ENCODE data around the gene MAL. TPM values are rescaled to one million over a fixed set of nuclear protein-coding genes. Genes with fewer than 3 reads are reported as not detected.

MAL gene
- total and polyA plus RNA-seq, 2 experiments from 2014 or later, result 0.24 to 0.31 TPM

DNA sequence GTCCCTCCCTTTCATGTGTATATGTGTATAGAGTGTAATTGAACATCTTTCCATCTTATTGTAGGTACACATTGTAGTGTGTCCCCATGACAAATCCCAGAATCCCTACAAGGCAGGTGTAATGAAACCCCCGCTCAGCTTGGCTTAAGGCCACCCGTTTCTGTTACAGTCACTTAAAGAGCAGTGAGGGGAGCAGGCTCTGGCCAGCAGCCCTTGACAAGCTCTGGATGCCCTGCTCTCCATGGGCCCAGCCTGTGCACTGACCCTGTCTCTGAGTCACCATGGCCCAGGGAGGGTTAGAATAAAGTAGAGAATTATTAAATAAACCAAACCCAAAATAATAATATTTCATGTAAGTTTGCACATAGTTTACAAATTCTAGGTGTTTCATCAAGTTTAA is 17.2 kb upstream of the MAL start:
- peaks cover 9% of the 10 kb centered on the region for H3K27me3 Mint-ChIP-seq (ENCODE audit: insufficient read depth, low read depth, poor library complexity)
- no peaks in the 10 kb centered on the region for H3K9me3 Mint-ChIP-seq
- no peaks in the 10 kb centered on the region for H3K79me2 ChIP-seq (replicated peaks; ENCODE audit: insufficient read depth)
- H3K9me2 ChIP-seq (ENCODE audit: insufficient read depth), result no peaks in the 10 kb centered on the region
- H3K4me3 ChIP-seq, result no peak overlapping the region
- H3K27me3 ChIP-seq (ENCODE audit: insufficient read depth), result no peaks in the 10 kb centered on the region
- DNase-seq (ENCODE audit: low spot score) (no peak), ATAC-seq (no peak)
- no peak overlapping the region for H3K4me3 Mint-ChIP-seq
- no peaks in the 10 kb centered on the region for H3K4me1 ChIP-seq (ENCODE audit: insufficient read depth)
- H3K36me3 Mint-ChIP-seq (ENCODE audit: low read depth), result no peaks in the 10 kb centered on the region
- no peak for TF ChIP-seq CREB1 (CRISPR knock-in tag; IDR thresholded peaks at IDR 0.05; ENCODE audit: low read depth)
- no peak for TF ChIP-seq ZNF331 (CRISPR knock-in tag; IDR thresholded peaks at IDR 0.05; ENCODE audit: low read depth)
- TF ChIP-seq ZNF114 (CRISPR knock-in tag; IDR thresholded peaks at IDR 0.05), result no peak
- no peak for TF ChIP-seq JUNB (IDR thresholded peaks at IDR 0.05; ENCODE audit: unreplicated experiment)
- TF ChIP-seq EZH2 (IDR thresholded peaks at IDR 0.05; ENCODE audit: low read depth, unreplicated experiment), result no peak
- TF ChIP-seq, protein P1, sequence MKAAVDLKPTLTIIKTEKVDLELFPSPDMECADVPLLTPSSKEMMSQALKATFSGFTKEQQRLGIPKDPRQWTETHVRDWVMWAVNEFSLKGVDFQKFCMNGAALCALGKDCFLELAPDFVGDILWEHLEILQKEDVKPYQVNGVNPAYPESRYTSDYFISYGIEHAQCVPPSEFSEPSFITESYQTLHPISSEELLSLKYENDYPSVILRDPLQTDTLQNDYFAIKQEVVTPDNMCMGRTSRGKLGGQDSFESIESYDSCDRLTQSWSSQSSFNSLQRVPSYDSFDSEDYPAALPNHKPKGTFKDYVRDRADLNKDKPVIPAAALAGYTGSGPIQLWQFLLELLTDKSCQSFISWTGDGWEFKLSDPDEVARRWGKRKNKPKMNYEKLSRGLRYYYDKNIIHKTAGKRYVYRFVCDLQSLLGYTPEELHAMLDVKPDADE (IDR thresholded peaks at IDR 0.05), result no peak
- no peak for TF ChIP-seq POLR2AphosphoS5 (IDR thresholded peaks at IDR 0.05; ENCODE audit: low read depth)
- TF ChIP-seq, protein P2, sequence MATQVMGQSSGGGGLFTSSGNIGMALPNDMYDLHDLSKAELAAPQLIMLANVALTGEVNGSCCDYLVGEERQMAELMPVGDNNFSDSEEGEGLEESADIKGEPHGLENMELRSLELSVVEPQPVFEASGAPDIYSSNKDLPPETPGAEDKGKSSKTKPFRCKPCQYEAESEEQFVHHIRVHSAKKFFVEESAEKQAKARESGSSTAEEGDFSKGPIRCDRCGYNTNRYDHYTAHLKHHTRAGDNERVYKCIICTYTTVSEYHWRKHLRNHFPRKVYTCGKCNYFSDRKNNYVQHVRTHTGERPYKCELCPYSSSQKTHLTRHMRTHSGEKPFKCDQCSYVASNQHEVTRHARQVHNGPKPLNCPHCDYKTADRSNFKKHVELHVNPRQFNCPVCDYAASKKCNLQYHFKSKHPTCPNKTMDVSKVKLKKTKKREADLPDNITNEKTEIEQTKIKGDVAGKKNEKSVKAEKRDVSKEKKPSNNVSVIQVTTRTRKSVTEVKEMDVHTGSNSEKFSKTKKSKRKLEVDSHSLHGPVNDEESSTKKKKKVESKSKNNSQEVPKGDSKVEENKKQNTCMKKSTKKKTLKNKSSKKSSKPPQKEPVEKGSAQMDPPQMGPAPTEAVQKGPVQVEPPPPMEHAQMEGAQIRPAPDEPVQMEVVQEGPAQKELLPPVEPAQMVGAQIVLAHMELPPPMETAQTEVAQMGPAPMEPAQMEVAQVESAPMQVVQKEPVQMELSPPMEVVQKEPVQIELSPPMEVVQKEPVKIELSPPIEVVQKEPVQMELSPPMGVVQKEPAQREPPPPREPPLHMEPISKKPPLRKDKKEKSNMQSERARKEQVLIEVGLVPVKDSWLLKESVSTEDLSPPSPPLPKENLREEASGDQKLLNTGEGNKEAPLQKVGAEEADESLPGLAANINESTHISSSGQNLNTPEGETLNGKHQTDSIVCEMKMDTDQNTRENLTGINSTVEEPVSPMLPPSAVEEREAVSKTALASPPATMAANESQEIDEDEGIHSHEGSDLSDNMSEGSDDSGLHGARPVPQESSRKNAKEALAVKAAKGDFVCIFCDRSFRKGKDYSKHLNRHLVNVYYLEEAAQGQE (IDR thresholded peaks at IDR 0.05; ENCODE audit: unreplicated experiment), result no peak
- no peaks in the 10 kb centered on the region for H4K20me1 ChIP-seq (replicated peaks; ENCODE audit: insufficient read depth)
- peaks cover 37% of the 10 kb centered on the region for H3K4me1 Mint-ChIP-seq
- H3K4me2 ChIP-seq, result no peak overlapping the region
- no peaks in the 10 kb centered on the region for H3F3A ChIP-seq (replicated peaks; ENCODE audit: low read depth)
- H3K27ac ChIP-seq (ENCODE audit: low read depth), result no peak overlapping the region
- H2AFZ ChIP-seq, result no peak overlapping the region
- no peak overlapping the region for H3K27ac Mint-ChIP-seq
- H3K36me3 ChIP-seq (ENCODE audit: insufficient read depth), result no peaks in the 10 kb centered on the region

DNA sequence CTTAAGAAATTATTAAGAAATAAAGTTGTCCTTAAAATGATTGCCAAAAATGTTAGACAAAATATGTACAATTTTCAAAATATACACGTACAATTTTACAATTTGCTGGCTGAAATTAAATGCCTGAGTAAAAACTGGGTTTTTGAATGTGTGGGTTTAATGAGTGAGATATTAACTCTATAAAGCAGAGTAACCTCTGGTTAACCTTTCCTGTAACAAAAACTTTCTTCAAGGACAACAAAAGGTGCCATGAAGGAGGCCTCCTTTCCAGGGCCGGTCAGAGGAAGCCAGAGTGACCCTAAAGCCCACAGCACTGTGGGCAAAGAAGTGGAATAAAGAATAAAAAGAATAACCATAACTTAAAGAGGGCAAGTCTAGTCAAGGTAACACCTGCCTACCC is 16.5 kb upstream of the MAL start:
- no peak for ATAC-seq
- H3K36me3 ChIP-seq (ENCODE audit: insufficient read depth), result no peaks in the 10 kb centered on the region
- no peak overlapping the region for H3K27ac ChIP-seq (ENCODE audit: low read depth)
- Mint-ChIP-seq H3K27ac (no peak overlapping the region), H3K9me3 (no peaks in the 10 kb centered on the region), H3K36me3 (ENCODE audit: low read depth) (no peaks in the 10 kb centered on the region), H3K4me1 (peaks cover 37% of the 10 kb centered on the region), H3K4me3 (no peak overlapping the region), H3K27me3 (ENCODE audit: insufficient read depth, low read depth, poor library complexity) (peaks cover 9% of the 10 kb centered on the region)
- H2AFZ ChIP-seq, result peak overlapping the region; percentile 89; the same call in 1 of the 2 replicates
- no peak overlapping the region for H3K4me3 ChIP-seq
- H3K27me3 ChIP-seq (ENCODE audit: insufficient read depth), result no peaks in the 10 kb centered on the region
- no peaks in the 10 kb centered on the region for H4K20me1 ChIP-seq (replicated peaks; ENCODE audit: insufficient read depth)
- H3F3A ChIP-seq (replicated peaks; ENCODE audit: low read depth), result no peaks in the 10 kb centered on the region
- no peak overlapping the region for H3K4me2 ChIP-seq
- no peak for DNase-seq (ENCODE audit: low spot score)
- H3K4me1 ChIP-seq (ENCODE audit: insufficient read depth), result no peaks in the 10 kb centered on the region
- no peaks in the 10 kb centered on the region for H3K79me2 ChIP-seq (replicated peaks; ENCODE audit: insufficient read depth)
- no peaks in the 10 kb centered on the region for H3K9me2 ChIP-seq (ENCODE audit: insufficient read depth)
- TF ChIP-seq CREB1 (CRISPR knock-in tag; IDR thresholded peaks at IDR 0.05; ENCODE audit: low read depth) (no peak), POLR2AphosphoS5 (IDR thresholded peaks at IDR 0.05; ENCODE audit: low read depth) (no peak), NANOG (IDR thresholded peaks at IDR 0.05; ENCODE audit: borderline replicate concordance) (no peak), STAT1 (IDR thresholded peaks at IDR 0.05; ENCODE audit: unreplicated experiment) (no peak), ZNF114 (CRISPR knock-in tag; IDR thresholded peaks at IDR 0.05) (no peak), JUNB (IDR thresholded peaks at IDR 0.05; ENCODE audit: unreplicated experiment) (no peak)
- TF ChIP-seq, protein P1 (IDR thresholded peaks at IDR 0.05), result no peak
- TF ChIP-seq, protein P3, sequence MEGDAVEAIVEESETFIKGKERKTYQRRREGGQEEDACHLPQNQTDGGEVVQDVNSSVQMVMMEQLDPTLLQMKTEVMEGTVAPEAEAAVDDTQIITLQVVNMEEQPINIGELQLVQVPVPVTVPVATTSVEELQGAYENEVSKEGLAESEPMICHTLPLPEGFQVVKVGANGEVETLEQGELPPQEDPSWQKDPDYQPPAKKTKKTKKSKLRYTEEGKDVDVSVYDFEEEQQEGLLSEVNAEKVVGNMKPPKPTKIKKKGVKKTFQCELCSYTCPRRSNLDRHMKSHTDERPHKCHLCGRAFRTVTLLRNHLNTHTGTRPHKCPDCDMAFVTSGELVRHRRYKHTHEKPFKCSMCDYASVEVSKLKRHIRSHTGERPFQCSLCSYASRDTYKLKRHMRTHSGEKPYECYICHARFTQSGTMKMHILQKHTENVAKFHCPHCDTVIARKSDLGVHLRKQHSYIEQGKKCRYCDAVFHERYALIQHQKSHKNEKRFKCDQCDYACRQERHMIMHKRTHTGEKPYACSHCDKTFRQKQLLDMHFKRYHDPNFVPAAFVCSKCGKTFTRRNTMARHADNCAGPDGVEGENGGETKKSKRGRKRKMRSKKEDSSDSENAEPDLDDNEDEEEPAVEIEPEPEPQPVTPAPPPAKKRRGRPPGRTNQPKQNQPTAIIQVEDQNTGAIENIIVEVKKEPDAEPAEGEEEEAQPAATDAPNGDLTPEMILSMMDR (conservative IDR thresholded peaks at IDR 0.05; ENCODE audit: low read depth in 2 of 2), result no peak
